AG04450 (cell line): ENCODE results near the gene MACROD2. TPM values are rescaled to one million over a fixed set of nuclear protein-coding genes. Genes with fewer than 3 reads are reported as not detected.

Experiments
- CTCF ChIA-PET: fragments of 300-600, 350-600 bp; formaldehyde crosslinking; extraction: SDS; loops from one replicate; lab custom pipeline; 2022; ENCODE audit warnings: antibody characterized with exemption, inconsistent platforms; lab: Charles Lee
- POLR2A ChIA-PET: fragments of 350-600 bp; formaldehyde crosslinking; extraction: SDS; loops from one replicate; lab custom pipeline; 2021; ENCODE audit warnings: antibody characterized with exemption, inconsistent platforms; lab: Yijun Ruan, JAX
- DNase-seq: peaks from one replicate; pipeline ENCODE4 v3.0.0-alpha.2; 2011; ENCODE audit warnings: low read depth, low spot score
- H3K27ac ChIP-seq: one replicate; pipeline ENCODE4 v1.5.1; 2012; ENCODE audit warnings: low read depth, low read length, control low read depth
- H3K27me3 ChIP-seq: one replicate; pipeline ENCODE4 v1.6.0; 2012; ENCODE audit warnings: low read length; ENCODE audit not compliant: control insufficient read depth, insufficient read depth
- H3K4me3 ChIP-seq: 2 replicates; pipeline ENCODE4 v1.5.1; 2011; ENCODE audit warnings: mild to moderate bottlenecking, low read depth, low read length, control low read depth
- H3K9me3 ChIP-seq: 2 replicates; pipeline ENCODE4 v1.5.1; 2012; ENCODE audit warnings: low read length; ENCODE audit not compliant: control insufficient read depth, insufficient read depth
- CTCF ChIP-seq: IDR thresholded peaks from 2 replicates; pipeline ENCODE4 v1.5.1; 2011; ENCODE audit warnings: low read depth, low read length, control low read depth, inconsistent platforms
- polyA plus RNA-seq: library from polyadenylated mRNA; depleted of rRNA; stranded (reverse); fragments of >200 nt; gene quantifications from 2 replicates; pipeline ENCODE4 v1.2.3, GENCODE V29; 2011

Gene MACROD2
- polyA plus RNA-seq, 1 experiment: 0.02 TPM

- Histone ChIP-seq H3K27me3 (no peaks in the 10 kb centered on the region), H3K27ac (no peak overlapping the region), H3K9me3 (no peaks in the 10 kb centered on the region), H3K4me3 (no peak overlapping the region)
- ChIA-PET POLR2A (no interaction called here), CTCF (no interaction called here)
- DNase-seq: no peak
- TF ChIP-seq CTCF: no peak
Measured at GRCh38 chr20:15827628-15828027, 1832.3 kb downstream of the MACROD2 start.

- H3K27me3 ChIP-seq: no peaks in the 10 kb centered on the region
Measured at GRCh38 chr20:15831201-15831600, 1835.9 kb downstream of the MACROD2 start.

GRCh38 chr20:15832512-15832911 is 1837.2 kb downstream of the MACROD2 start:
- no peak for TF ChIP-seq CTCF
- no peaks in the 10 kb centered on the region for H3K9me3 ChIP-seq
- CTCF ChIA-PET: no interaction called here
- DNase-seq: no peak
- POLR2A ChIA-PET: no interaction called here
- no peaks in the 10 kb centered on the region for H3K27me3 ChIP-seq
- no peak overlapping the region for H3K4me3 ChIP-seq
- H3K27ac ChIP-seq: no peak overlapping the region

More at GRCh38 chr20:15831201-15831600, 1835.9 kb downstream of the MACROD2 start:
- H3K27ac ChIP-seq: no peak overlapping the region
- ChIA-PET POLR2A (no interaction called here), CTCF (interaction anchor here (1.1 kb wide), 1 partner anchor 177 kb away, joined by 3 read pairs; no protein-coding TSS in a partner anchor)
- no peak for TF ChIP-seq CTCF
- no peak for DNase-seq
- no peaks in the 10 kb centered on the region for H3K9me3 ChIP-seq
- no peak overlapping the region for H3K4me3 ChIP-seq

- Histone ChIP-seq H3K27me3 (no peaks in the 10 kb centered on the region), H3K4me3 (no peak overlapping the region), H3K27ac (no peak overlapping the region), H3K9me3 (no peaks in the 10 kb centered on the region)
- DNase-seq: no peak
- CTCF ChIA-PET: no interaction called here
- no peak for TF ChIP-seq CTCF
- POLR2A ChIA-PET: no interaction called here
Measured at GRCh38 chr20:15834857-15835256, 1839.5 kb downstream of the MACROD2 start.

- H3K27me3 ChIP-seq: no peaks in the 10 kb centered on the region
- ChIA-PET POLR2A (no interaction called here), CTCF (interaction anchor here (1.2 kb wide), 1 partner anchor 640 kb away, joined by 3 read pairs; no protein-coding TSS in a partner anchor)
- TF ChIP-seq CTCF: no peak
- H3K9me3 ChIP-seq: no peaks in the 10 kb centered on the region
- H3K4me3 ChIP-seq: no peak overlapping the region
- DNase-seq: no peak
- no peak overlapping the region for H3K27ac ChIP-seq
Measured at GRCh38 chr20:15835811-15836210, 1840.5 kb downstream of the MACROD2 start.
